Esophagus muscularis mucosa (tissue), 4 donors: ENCODE measurements around the gene MACROH2A1.

ENCODE experiments used
- CTCF ChIP-seq, 3 experiments: fragments of 200-600 bp in 2 of 3; fragments of 450-650 bp in 1 of 3; sonication (generic) in 2 of 3; IDR thresholded peaks; one replicate each; pipeline ENCODE4 v1.5.1; 2017 to 2019; ENCODE audit warnings: antibody characterized with exemption in 3 of 3, mild to moderate bottlenecking in 2 of 3, moderate library complexity in 1 of 3
- EP300 ChIP-seq: sonication (generic); formaldehyde crosslinking; IDR thresholded peaks from one replicate; pipeline ENCODE4 v1.6.1; 2017; ENCODE audit warnings: antibody characterized with exemption
- POLR2AphosphoS5 ChIP-seq, 2 donors: sonication (generic); formaldehyde crosslinking; IDR thresholded peaks; one replicate each; pipeline ENCODE4 v1.6.1; 2017; ENCODE audit warnings: antibody characterized with exemption in 2 of 2

DNA sequence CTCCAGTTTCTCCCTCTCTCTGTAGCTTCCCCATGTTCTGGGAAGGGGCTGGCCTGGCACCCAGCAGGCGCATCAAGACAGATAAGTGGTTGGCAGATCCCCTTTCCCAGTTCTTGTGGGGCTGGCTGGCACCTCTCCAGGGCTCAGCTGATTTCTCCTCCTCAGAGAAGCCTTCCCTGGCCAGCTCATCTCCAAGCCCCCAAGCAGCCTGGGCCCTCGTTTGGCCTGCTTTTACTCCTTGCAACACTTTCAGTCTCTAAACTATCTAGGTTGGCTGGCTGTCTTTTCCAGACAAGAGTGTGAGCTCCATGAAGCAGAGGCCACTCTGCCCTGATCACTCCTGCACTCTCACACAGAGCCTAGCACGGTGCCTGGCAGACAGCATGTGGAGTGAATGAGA is 13.5 kb downstream of the MACROH2A1 start:
- TF ChIP-seq CTCF (IDR thresholded peaks at IDR 0.05) (no peak), EP300 (no peak), POLR2AphosphoS5 (IDR thresholded peaks at IDR 0.05) (no peak)
